ENCODE data around the gene MAGI1. TPM values are rescaled to one million over a fixed set of nuclear protein-coding genes. Genes with fewer than 3 reads are reported as not detected.

MAGI1 gene
- total and polyA plus RNA-seq, 2 donors (not counting 1 experiment from before 2014, with no cell fraction given) = 15.7 to 23.7 TPM

DNA sequence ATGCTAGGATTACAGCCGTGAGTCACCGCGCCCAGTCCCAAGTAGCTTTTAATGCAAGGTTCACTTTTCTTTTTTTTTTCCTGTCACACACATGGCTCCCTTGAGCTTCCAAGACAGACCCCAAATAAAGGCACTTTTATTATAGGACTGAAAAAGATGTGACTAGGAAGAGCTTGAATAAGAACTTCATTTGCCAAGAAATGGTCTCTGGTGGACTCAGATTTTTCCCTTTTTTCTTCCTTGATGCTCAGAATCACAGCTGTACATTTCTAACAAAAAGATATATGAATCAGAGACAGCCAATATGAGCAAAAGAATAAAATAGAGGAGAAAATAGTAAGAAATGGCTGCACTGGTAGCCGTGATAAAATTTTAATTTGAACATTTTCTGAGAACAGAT is 337.2 kb downstream of the MAGI1 start:
- Histone ChIP-seq H2AFZ (ENCODE audit: low read length) (no peak overlapping the region), H4K20me1 (ENCODE audit: control insufficient read depth, extremely low read depth, insufficient read depth, low read length) (no peaks in the 10 kb centered on the region), H3K27me3 (ENCODE audit: control insufficient read depth, insufficient read depth, low read length) (no peaks in the 10 kb centered on the region), H3K79me2 (ENCODE audit: control insufficient read depth, insufficient read depth, low read length) (no peaks in the 10 kb centered on the region), H3K9ac (ENCODE audit: insufficient read depth, low read length) (no peak overlapping the region), H3K36me3 (ENCODE audit: control insufficient read depth, insufficient read depth, low read length) (no peaks in the 10 kb centered on the region), H3K4me1 (ENCODE audit: control insufficient read depth, extremely low read depth, insufficient read depth, low read length) (no peaks in the 10 kb centered on the region), H3K27ac (ENCODE audit: insufficient read depth, low read length) (no peak overlapping the region), H3K4me2 (ENCODE audit: extremely low read depth, insufficient read depth, low read length) (no peak overlapping the region), H3K4me3 (replicated peaks in 1 of 4; ENCODE audit: control extremely low read depth in 1 of 4, insufficient read depth in 1 of 4, low read depth in 3 of 4, low read length in 4 of 4) (no peak overlapping the region), H3K9me3 (ENCODE audit: control insufficient read depth, insufficient read depth, low read depth, low read length) (no peaks in the 10 kb centered on the region)
- DNase-seq (ENCODE audit: low read depth in 2 of 2) = no peak
- TF ChIP-seq CTCF (conservative IDR thresholded peaks at IDR 0.05 in 1 of 2, IDR thresholded peaks at IDR 0.05 in 1 of 2; ENCODE audit: low read depth in 1 of 2, low read length in 2 of 2) (no peak), EZH2 (IDR thresholded peaks at IDR 0.05; ENCODE audit: low read length, missing control alignments) (no peak)

- Histone ChIP-seq H4K20me1 (ENCODE audit: control insufficient read depth, extremely low read depth, insufficient read depth, low read length) (no peaks in the 10 kb centered on the region), H3K4me3 (replicated peaks in 1 of 4; ENCODE audit: control extremely low read depth in 1 of 4, insufficient read depth in 1 of 4, low read depth in 3 of 4, low read length in 4 of 4) (no peak overlapping the region), H3K4me2 (ENCODE audit: extremely low read depth, insufficient read depth, low read length) (no peak overlapping the region), H3K79me2 (ENCODE audit: control insufficient read depth, insufficient read depth, low read length) (no peaks in the 10 kb centered on the region), H3K9ac (ENCODE audit: insufficient read depth, low read length) (no peak overlapping the region), H3K27me3 (ENCODE audit: control insufficient read depth, insufficient read depth, low read length) (no peaks in the 10 kb centered on the region), H3K36me3 (ENCODE audit: control insufficient read depth, insufficient read depth, low read length) (no peaks in the 10 kb centered on the region), H3K4me1 (ENCODE audit: control insufficient read depth, extremely low read depth, insufficient read depth, low read length) (no peaks in the 10 kb centered on the region), H3K27ac (ENCODE audit: insufficient read depth, low read length) (no peak overlapping the region), H3K9me3 (ENCODE audit: control insufficient read depth, insufficient read depth, low read depth, low read length) (no peaks in the 10 kb centered on the region), H2AFZ (ENCODE audit: low read length) (no peak overlapping the region)
- TF ChIP-seq CTCF (conservative IDR thresholded peaks at IDR 0.05 in 1 of 2, IDR thresholded peaks at IDR 0.05 in 1 of 2; ENCODE audit: low read depth in 1 of 2, low read length in 2 of 2) = no peak
- no peak for TF ChIP-seq EZH2 (IDR thresholded peaks at IDR 0.05; ENCODE audit: low read length, missing control alignments)
- DNase-seq (ENCODE audit: low read depth in 2 of 2) = no peak
Measured at GRCh38 chr3:65689436-65689835, 349.3 kb downstream of the MAGI1 start.

DNA sequence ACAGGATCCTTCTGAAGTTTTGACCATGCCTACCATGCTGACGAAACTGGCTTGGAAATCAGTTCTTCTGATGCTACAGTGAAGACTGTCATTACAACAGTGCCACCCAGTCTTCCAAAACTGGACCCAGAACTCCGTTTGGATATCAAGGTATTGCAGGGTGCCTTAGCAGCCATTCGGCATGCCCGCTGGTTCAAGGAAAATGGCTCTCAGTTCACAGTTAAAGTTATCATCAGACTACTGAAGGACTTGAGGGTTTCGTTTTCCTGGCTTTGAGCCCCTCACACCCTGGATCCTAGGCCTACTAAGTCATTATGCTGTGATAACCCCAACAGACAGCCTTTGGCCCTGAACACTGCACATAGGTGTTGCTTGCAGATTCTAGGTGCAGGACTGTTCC is 351.0 kb downstream of the MAGI1 start:
- Histone ChIP-seq H3K4me1 (ENCODE audit: control insufficient read depth, extremely low read depth, insufficient read depth, low read length) (no peaks in the 10 kb centered on the region), H2AFZ (ENCODE audit: low read length) (no peak overlapping the region), H3K36me3 (ENCODE audit: control insufficient read depth, insufficient read depth, low read length) (no peaks in the 10 kb centered on the region), H3K79me2 (ENCODE audit: control insufficient read depth, insufficient read depth, low read length) (no peaks in the 10 kb centered on the region), H3K4me2 (ENCODE audit: extremely low read depth, insufficient read depth, low read length) (no peak overlapping the region), H3K9me3 (ENCODE audit: control insufficient read depth, insufficient read depth, low read depth, low read length) (no peaks in the 10 kb centered on the region), H3K4me3 (replicated peaks in 1 of 4; ENCODE audit: control extremely low read depth in 1 of 4, insufficient read depth in 1 of 4, low read depth in 3 of 4, low read length in 4 of 4) (no peak overlapping the region), H3K9ac (ENCODE audit: insufficient read depth, low read length) (no peak overlapping the region), H3K27me3 (ENCODE audit: control insufficient read depth, insufficient read depth, low read length) (no peaks in the 10 kb centered on the region), H4K20me1 (ENCODE audit: control insufficient read depth, extremely low read depth, insufficient read depth, low read length) (no peaks in the 10 kb centered on the region), H3K27ac (ENCODE audit: insufficient read depth, low read length) (no peak overlapping the region)
- DNase-seq (ENCODE audit: low read depth in 2 of 2) = no peak
- TF ChIP-seq CTCF (conservative IDR thresholded peaks at IDR 0.05 in 1 of 2, IDR thresholded peaks at IDR 0.05 in 1 of 2; ENCODE audit: low read depth in 1 of 2, low read length in 2 of 2) = no peak
- TF ChIP-seq EZH2 (IDR thresholded peaks at IDR 0.05; ENCODE audit: low read length, missing control alignments) = no peak
